ENCODE results near the gene RETNLB.

GRCh38 chr3:108804966-108805365 is 47.8 kb upstream of the RETNLB start:
- TF ChIP-seq CTCF (IDR thresholded peaks at IDR 0.05) = no peak
- TF ChIP-seq TEAD4 (IDR thresholded peaks at IDR 0.05; ENCODE audit: borderline replicate concordance, insufficient read depth) = no peak
- no peak for TF ChIP-seq REST (IDR thresholded peaks at IDR 0.05; ENCODE audit: low read depth, low read length)
- no peak for TF ChIP-seq YY1 (IDR thresholded peaks at IDR 0.05; ENCODE audit: low read depth)
- TF ChIP-seq ZBTB33 (IDR thresholded peaks at IDR 0.05; ENCODE audit: borderline replicate concordance, low read depth) = no peak
- no peak for TF ChIP-seq MEF2A (IDR thresholded peaks at IDR 0.05; ENCODE audit: borderline replicate concordance, low read depth)
- TF ChIP-seq CHD2 (IDR thresholded peaks at IDR 0.05; ENCODE audit: low read length, partially characterized antibody) = no peak
- no peak for TF ChIP-seq POLR2AphosphoS5 (IDR thresholded peaks at IDR 0.05; ENCODE audit: low read depth, low read length)
- TF ChIP-seq FOSL2 (IDR thresholded peaks at IDR 0.05; ENCODE audit: borderline replicate concordance, low read depth) = no peak
- TF ChIP-seq USF1 (IDR thresholded peaks at IDR 0.05; ENCODE audit: borderline replicate concordance, low read depth) = no peak
